ENCODE data around the gene CYB5A. TPM values are rescaled to one million over a fixed set of nuclear protein-coding genes. Genes with fewer than 3 reads are reported as not detected.

The CYB5A gene
- total RNA-seq, 4 donors from 2014 or later: 34.0 to 236 (median 173) TPM

GRCh38 chr18:74303936-74304335, 12.2 kb upstream of the CYB5A start:
- no peak for TF ChIP-seq CTCF (IDR thresholded peaks at IDR 0.05)
- TF ChIP-seq POLR2A (IDR thresholded peaks at IDR 0.05): no peak
- no peak for TF ChIP-seq POLR2AphosphoS5 (IDR thresholded peaks at IDR 0.05)
- intact Hi-C loops (cut with DNase I; ENCODE audit: low total_unique reads): no loop called here
- DNase-seq: no peak
- Histone ChIP-seq H3K9me3 (no peaks in the 10 kb centered on the region), H3K36me3 (no peaks in the 10 kb centered on the region), H3K27ac (no peak overlapping the region), H3K4me1 (no peaks in the 10 kb centered on the region), H3K4me3 (no peak overlapping the region), H3K27me3 (no peaks in the 10 kb centered on the region)
- in situ Hi-C loops (cut with MboI; ENCODE audit: low pct_ligation_motif_present in 1 of 4, low pct_unique_long_range_greater_than_20kb in 1 of 4, low sequenced_read_pairs in 3 of 4): no loop called here
- WGBS, 2 donors (ENCODE audit: low coverage in 1 of 2): 75 to 83% methylated on average over 1 of the region's 1 CpG

GRCh38 chr18:74303306-74303705, 11.5 kb upstream of the CYB5A start:
- intact Hi-C loops (cut with DNase I; ENCODE audit: low total_unique reads) (no loop called here), in situ Hi-C loops (cut with MboI; ENCODE audit: low pct_ligation_motif_present in 1 of 4, low pct_unique_long_range_greater_than_20kb in 1 of 4, low sequenced_read_pairs in 3 of 4) (no loop called here)
- H3K27ac ChIP-seq: no peak overlapping the region
- no peaks in the 10 kb centered on the region for H3K9me3 ChIP-seq
- DNase-seq: no peak
- no peak overlapping the region for H3K4me3 ChIP-seq
- H3K36me3 ChIP-seq: no peaks in the 10 kb centered on the region
- H3K4me1 ChIP-seq: no peaks in the 10 kb centered on the region
- TF ChIP-seq EP300 (IDR thresholded peaks at IDR 0.05; ENCODE audit: low read depth) (no peak), CTCF (IDR thresholded peaks at IDR 0.05) (no peak), POLR2A (IDR thresholded peaks at IDR 0.05) (no peak), POLR2AphosphoS5 (IDR thresholded peaks at IDR 0.05) (no peak)
- no peaks in the 10 kb centered on the region for H3K27me3 ChIP-seq
- 64 to 75% methylated on average over 5 of the region's 5 CpGs for WGBS, 2 donors (ENCODE audit: low coverage in 1 of 2)

GRCh38 chr18:74299746-74300145, 8.0 kb upstream of the CYB5A start:
- no peaks in the 10 kb centered on the region for H3K4me1 ChIP-seq
- no peak overlapping the region for H3K27ac ChIP-seq
- WGBS, 2 donors (ENCODE audit: low coverage in 1 of 2): 40 to 61% methylated on average over 3 of the region's 3 CpGs
- no peaks in the 10 kb centered on the region for H3K27me3 ChIP-seq
- intact Hi-C loops (cut with DNase I; ENCODE audit: low total_unique reads) (no loop called here), in situ Hi-C loops (cut with MboI; ENCODE audit: low pct_ligation_motif_present in 1 of 4, low pct_unique_long_range_greater_than_20kb in 1 of 4, low sequenced_read_pairs in 3 of 4) (no loop called here)
- no peaks in the 10 kb centered on the region for H3K9me3 ChIP-seq
- no peak overlapping the region for H3K4me3 ChIP-seq
- H3K36me3 ChIP-seq: no peaks in the 10 kb centered on the region
- DNase-seq: no peak
- TF ChIP-seq CTCF (IDR thresholded peaks at IDR 0.05) (no peak), POLR2A (IDR thresholded peaks at IDR 0.05) (no peak), EP300 (IDR thresholded peaks at IDR 0.05; ENCODE audit: low read depth) (no peak), POLR2AphosphoS5 (IDR thresholded peaks at IDR 0.05) (no peak)

- no peaks in the 10 kb centered on the region for H3K36me3 ChIP-seq
- 78 to 85% methylated on average over 1 of the region's 1 CpG for WGBS, 2 donors (ENCODE audit: low coverage in 1 of 2)
- no peaks in the 10 kb centered on the region for H3K9me3 ChIP-seq
- intact Hi-C loops (cut with DNase I; ENCODE audit: low total_unique reads) (no loop called here), in situ Hi-C loops (cut with MboI; ENCODE audit: low pct_ligation_motif_present in 1 of 4, low pct_unique_long_range_greater_than_20kb in 1 of 4, low sequenced_read_pairs in 3 of 4) (no loop called here)
- H3K4me1 ChIP-seq: no peaks in the 10 kb centered on the region
- no peak overlapping the region for H3K4me3 ChIP-seq
- DNase-seq: no peak
- TF ChIP-seq EP300 (IDR thresholded peaks at IDR 0.05; ENCODE audit: low read depth) (no peak), POLR2AphosphoS5 (IDR thresholded peaks at IDR 0.05) (no peak), POLR2A (IDR thresholded peaks at IDR 0.05) (no peak), CTCF (IDR thresholded peaks at IDR 0.05) (no peak)
- no peak overlapping the region for H3K27ac ChIP-seq
- H3K27me3 ChIP-seq: no peaks in the 10 kb centered on the region
Measured at GRCh38 chr18:74299162-74299561, 7.4 kb upstream of the CYB5A start.
